ENCODE results near the gene SH2D5.

GRCh38 chr1:20689645-20690056, 42.9 kb downstream of the SH2D5 start:
- TF ChIP-seq, protein P1, sequence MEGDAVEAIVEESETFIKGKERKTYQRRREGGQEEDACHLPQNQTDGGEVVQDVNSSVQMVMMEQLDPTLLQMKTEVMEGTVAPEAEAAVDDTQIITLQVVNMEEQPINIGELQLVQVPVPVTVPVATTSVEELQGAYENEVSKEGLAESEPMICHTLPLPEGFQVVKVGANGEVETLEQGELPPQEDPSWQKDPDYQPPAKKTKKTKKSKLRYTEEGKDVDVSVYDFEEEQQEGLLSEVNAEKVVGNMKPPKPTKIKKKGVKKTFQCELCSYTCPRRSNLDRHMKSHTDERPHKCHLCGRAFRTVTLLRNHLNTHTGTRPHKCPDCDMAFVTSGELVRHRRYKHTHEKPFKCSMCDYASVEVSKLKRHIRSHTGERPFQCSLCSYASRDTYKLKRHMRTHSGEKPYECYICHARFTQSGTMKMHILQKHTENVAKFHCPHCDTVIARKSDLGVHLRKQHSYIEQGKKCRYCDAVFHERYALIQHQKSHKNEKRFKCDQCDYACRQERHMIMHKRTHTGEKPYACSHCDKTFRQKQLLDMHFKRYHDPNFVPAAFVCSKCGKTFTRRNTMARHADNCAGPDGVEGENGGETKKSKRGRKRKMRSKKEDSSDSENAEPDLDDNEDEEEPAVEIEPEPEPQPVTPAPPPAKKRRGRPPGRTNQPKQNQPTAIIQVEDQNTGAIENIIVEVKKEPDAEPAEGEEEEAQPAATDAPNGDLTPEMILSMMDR (conservative IDR thresholded peaks at IDR 0.05; ENCODE audit: low read depth, low read length): no peak
- no peak for TF ChIP-seq EZH2 (IDR thresholded peaks at IDR 0.05; ENCODE audit: borderline replicate concordance, low read depth, low read length, poor library complexity, severe bottlenecking)

Measured in A673 (cell line).